GM20000 (cell line): Measurements from ENCODE around the gene KLHL22.

Experiments used
- DNase-seq: peaks from one replicate; pipeline ENCODE4 v3.0.0; 2012; ENCODE audit warnings: low spot score
- TF ChIP-seq, protein P1 (sequence below): IDR thresholded peaks from 2 replicates; pipeline ENCODE4 v1.5.1; 2012; ENCODE audit warnings: mild to moderate bottlenecking, control low read depth; ENCODE audit errors: extremely low read depth, missing control alignments

KLHL22 gene

DNA sequence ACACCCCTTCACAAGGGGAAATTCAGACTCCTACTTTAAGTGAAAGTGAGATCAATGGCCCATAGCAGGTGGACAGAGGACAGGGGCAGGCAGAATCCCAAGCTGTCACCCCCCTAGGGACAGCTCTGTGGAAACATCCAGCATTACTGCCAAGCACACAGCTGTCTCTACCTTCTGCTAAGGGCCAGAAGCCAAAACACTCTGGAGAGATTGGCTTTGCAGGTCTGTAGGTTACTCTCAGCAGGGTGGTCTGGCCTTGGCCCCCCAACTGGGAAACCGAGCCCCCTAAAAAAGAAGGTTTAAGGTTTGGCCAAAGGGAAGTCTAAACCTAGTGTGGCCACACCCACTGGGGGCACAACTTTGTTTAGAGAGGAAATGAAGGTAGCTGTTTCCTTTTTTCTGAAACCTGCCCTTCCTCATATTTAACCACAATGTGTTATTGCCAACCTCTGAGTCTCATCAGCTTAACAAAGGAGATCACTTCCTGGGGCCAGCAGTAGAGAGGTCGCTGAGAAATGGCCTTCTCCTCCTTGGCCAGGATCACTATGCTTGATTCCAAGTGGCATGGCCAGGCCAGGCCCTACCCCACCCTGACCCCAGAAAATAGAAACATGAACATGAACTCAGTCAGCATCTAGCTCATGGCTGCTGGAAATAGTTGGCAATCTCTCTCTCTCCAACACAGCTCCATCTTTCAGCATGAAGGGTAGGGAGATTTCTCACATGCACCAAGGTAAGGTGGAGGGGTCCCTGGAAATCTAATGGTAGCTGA lies 32.1 kb downstream of the KLHL22 start:
- TF ChIP-seq, protein P1, sequence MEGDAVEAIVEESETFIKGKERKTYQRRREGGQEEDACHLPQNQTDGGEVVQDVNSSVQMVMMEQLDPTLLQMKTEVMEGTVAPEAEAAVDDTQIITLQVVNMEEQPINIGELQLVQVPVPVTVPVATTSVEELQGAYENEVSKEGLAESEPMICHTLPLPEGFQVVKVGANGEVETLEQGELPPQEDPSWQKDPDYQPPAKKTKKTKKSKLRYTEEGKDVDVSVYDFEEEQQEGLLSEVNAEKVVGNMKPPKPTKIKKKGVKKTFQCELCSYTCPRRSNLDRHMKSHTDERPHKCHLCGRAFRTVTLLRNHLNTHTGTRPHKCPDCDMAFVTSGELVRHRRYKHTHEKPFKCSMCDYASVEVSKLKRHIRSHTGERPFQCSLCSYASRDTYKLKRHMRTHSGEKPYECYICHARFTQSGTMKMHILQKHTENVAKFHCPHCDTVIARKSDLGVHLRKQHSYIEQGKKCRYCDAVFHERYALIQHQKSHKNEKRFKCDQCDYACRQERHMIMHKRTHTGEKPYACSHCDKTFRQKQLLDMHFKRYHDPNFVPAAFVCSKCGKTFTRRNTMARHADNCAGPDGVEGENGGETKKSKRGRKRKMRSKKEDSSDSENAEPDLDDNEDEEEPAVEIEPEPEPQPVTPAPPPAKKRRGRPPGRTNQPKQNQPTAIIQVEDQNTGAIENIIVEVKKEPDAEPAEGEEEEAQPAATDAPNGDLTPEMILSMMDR = no peak
- peak; percentile 41 for DNase-seq

DNA sequence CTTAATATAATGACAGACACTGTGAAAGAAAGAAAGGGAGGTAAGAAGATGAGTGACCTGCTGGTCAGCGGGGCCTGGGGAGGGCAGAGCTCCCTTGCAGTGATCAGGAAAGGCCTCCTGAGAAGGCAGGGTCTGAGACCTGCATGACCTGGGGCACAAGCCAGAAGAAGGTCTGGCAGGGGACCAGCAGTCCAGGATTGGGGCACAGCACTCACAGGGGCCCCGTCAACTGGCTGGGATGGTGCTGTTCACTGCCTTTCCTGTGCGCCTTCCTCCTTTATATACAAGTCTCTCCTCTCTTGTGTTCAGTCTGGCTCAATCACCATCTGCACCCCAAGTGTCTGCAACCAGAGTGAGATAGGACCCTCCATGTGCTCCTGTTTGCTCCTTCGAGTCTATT lies 35.7 kb downstream of the KLHL22 start:
- DNase-seq = no peak
- TF ChIP-seq, protein P1 = no peak

DNA sequence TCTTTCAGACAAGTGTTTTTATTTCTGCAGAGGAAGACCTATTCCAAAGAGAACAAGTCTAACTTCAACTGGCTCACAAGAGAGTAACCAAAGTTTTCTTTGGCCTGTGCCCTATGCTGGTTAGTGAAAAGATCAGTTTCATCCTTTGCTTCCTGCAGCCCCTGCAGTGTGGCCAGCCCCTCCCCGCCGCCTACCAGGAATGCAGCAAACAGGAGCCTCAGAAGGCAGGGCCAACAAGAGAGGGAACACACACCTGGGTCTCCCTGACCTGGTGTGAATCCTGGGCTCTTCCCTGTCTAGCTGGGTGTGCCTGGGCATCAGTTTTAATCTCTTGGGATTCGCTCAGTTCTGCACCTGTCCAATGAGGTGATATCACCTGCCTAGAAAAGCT lies 36.4 kb downstream of the KLHL22 start:
- TF ChIP-seq, protein P1 = no peak
- no peak for DNase-seq

DNA sequence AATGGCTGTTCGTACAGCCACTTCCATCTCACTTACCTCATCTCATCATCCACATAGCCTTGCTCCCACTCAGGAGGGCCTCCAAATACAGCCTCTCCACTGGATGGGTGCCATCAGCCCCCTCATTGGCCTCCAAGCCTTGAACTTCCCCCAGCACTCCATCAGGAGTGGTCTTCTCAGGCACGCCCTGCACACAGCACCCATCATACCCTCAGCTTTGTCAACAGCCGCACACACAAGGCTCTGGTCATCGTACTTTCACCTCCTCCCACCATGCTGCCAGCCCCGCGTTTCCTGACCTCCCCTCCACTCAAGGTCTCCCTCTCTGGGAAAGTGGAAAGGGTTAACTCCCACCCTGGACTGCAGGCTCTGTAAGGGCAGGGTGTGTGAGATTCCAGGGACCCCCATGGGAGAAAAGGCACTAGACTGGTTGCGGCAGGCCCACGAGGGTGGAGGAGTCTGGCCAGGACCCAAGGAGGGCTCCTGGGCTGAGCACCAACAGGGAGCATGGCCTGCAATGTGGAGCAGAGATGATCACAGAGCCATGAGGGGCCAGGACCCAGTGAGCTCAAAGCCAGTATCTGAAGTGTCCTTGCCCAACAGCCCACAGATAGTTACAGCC lies 37.0 kb downstream of the KLHL22 start:
- no peak for DNase-seq

DNA sequence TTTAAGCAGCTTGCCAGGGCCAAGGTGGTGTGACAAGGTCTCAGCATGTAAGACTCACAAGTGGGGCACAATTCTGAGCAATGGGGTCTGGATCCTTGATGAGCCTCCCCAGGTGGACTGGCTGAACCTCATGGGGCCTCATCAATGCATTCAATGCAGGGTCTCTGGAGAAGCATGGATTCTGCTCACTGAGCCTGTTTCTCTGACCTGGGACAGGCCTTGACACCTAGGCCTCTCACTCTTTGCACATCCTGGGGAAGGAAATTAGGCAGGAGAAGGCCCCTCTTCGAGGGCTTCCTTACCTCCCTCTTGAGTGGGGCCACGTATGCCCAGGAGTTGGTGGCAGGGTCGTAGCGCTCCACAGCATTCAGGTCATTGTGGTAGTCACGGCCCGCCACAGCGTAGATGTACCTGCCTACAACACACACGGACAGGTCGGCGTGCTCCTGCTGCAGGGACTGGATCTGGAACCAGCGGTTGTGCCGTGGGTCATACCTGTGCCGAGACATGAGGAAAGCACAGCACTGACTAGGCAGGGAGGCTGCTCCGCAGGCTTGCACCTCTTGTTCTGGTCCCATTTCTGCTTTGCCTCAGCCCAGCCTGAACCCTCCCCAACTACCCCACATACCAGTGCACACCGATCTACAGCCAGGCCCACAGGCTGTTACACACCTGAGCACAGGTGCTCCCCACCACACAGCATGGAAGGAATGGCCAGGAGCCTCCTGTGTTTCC lies 37.9 kb downstream of the KLHL22 start:
- no peak for DNase-seq
- TF ChIP-seq, protein P1 = no peak

More for the DNA sequence above, 37.0 kb downstream of the KLHL22 start:
- TF ChIP-seq, protein P1 = no peak

- no peak for DNase-seq
- TF ChIP-seq, protein P1 = no peak
These were observed 38.9 kb downstream of the KLHL22 start for GRCh38 chr22:20456722-20457076.
